Measurements from ENCODE around the gene RELA.

Gene RELA

DNA sequence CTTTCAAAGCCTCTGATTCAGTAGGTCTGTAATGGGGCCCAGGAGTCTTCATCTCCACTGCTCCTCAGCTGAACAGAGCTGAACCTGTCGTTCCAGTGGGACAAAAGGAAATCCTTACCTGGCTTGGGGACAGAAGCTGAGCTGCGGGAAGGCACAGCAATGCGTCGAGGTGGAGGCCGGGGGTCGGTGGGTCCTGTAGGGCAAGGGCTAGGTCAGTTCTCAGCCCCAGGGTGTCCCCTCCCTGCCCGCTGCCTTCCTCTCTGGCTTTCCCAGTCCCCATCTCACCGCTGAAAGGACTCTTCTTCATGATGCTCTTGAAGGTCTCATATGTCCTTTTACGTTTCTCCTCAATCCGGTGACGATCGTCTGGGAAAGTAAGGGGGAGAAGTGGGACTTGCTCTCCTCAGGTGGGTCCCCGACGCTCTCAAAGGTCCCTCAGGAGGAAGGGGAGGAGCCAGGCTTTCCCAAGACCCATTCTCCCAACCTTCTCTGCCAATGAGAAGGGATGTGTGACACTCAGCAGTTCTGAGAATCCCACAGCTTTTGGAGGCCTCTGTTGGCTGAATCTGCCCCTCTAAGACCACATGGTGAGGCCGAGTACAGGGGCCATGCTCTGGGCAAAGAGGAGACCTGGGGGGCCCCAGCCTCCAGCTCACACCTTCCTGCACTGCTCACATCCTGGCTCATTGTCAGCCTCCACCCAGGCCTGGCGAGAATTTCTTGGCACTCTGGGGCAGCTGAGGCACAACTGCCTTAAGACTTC, 7.0 kb downstream of the RELA start:
- H3K9me3 Mint-ChIP-seq: no peaks in the 10 kb centered on the region
- peak overlapping the region; percentile 87 for H3K27ac Mint-ChIP-seq
- no peaks in the 10 kb centered on the region for H3K27me3 Mint-ChIP-seq
- peaks cover 83% of the 10 kb centered on the region for H3K4me1 Mint-ChIP-seq (ENCODE audit: low read depth)
- H3K4me3 Mint-ChIP-seq: no peak overlapping the region
- DNase-seq: no peak
- peaks cover 89% of the 10 kb centered on the region for H3K36me3 Mint-ChIP-seq (ENCODE audit: low read depth)

DNA sequence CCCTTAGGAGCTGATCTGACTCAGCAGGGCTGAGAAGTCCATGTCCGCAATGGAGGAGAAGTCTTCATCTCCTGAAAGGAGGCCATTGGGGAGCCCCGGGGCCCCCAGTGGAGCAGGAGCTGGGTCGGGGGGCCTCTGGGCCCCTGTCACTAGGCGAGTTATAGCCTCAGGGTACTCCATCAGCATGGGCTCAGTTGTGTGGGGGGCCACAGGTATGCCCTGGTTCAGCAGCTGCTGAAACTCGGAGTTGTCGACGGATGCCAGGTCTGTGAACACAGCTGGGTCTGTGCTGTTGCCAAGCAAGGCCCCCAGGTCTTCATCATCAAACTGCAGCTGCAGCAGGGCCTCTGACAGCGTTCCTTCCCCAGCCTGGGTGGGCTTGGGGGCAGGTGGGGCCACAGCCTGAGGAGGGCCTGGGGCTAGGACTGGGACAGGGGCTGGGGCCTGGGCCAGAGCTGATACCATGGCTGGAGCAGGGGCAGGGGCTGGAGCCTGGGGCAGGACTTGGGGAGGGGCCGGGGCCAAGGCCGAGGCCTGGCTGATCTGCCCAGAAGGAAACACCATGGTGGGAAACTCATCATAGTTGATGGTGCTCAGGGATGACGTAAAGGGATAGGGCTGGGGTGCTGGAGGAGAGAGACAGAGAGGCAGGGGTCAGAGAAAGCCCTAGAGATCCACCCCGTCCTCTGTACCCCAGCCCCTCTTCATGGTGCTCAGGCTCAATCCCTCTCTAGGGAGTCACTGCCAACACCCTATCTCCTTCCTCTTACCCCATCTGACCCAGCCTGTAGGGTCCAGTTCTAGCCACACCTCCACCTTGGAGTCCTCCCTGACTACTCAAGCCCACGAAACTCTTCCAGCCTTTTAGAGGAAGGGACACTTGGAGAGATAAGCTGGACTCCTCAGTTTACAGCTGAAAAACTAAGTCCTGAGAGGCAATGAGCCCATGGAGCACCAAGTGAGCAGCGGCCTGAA, 8.1 kb downstream of the RELA start:
- no peak overlapping the region for H3K4me3 Mint-ChIP-seq

DNA sequence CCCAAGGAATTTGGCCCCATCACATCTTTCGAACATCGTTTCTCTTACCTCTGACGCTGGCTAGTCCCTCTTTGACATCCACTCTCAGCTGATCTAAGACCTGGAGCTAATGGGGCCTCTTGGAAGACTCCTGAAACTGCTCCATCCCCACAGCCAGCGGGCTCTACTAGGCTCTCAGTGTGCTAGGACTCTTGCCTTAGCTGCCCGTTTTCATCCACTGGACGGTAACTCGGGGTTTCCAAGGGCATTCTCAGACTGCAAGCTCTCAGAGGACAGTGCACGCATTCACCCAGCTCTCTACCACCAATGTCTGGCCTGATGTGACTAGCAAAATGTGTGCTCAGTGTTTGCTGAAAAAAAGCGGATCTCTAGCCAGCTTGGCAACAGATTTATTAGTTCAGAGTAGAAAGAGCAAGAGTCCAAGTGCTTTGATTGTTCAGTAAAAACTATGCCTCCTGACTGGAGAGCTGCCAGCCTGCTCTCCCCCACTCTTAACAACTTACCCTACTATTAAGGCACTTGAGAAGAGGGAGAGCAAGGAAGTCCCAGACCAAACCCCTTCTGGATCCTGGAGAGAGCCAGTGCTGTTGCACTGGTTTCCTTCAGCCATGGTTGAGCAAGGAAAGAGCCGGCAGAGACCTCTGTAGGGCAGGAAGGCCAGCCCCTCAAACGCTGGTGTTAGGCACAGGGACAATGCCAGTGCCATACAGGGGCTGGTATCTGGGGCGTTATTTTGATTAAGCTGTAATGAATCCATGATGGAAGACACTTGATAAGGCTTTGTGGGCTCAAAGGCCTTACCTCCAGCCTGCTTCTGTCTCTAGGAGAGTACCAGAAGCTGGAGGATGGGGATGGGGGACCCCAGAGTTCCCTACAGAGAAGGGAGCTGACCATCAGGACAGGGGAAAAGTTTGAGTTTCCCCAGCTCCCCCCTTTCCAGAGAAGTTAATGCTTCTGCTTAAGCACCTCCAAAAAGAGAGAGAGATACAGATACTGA, 9.2 kb downstream of the RELA start:
- peaks cover 64% of the 10 kb centered on the region for H3K4me1 Mint-ChIP-seq (ENCODE audit: low read depth)

More for the DNA sequence above, 8.1 kb downstream of the RELA start:
- H3K27me3 Mint-ChIP-seq: no peaks in the 10 kb centered on the region
- no peak for DNase-seq
- H3K27ac Mint-ChIP-seq: peak overlapping the region; percentile 97
- peaks cover 74% of the 10 kb centered on the region for H3K4me1 Mint-ChIP-seq (ENCODE audit: low read depth)
- H3K9me3 Mint-ChIP-seq: no peaks in the 10 kb centered on the region
- peaks cover 90% of the 10 kb centered on the region for H3K36me3 Mint-ChIP-seq (ENCODE audit: low read depth)

DNA sequence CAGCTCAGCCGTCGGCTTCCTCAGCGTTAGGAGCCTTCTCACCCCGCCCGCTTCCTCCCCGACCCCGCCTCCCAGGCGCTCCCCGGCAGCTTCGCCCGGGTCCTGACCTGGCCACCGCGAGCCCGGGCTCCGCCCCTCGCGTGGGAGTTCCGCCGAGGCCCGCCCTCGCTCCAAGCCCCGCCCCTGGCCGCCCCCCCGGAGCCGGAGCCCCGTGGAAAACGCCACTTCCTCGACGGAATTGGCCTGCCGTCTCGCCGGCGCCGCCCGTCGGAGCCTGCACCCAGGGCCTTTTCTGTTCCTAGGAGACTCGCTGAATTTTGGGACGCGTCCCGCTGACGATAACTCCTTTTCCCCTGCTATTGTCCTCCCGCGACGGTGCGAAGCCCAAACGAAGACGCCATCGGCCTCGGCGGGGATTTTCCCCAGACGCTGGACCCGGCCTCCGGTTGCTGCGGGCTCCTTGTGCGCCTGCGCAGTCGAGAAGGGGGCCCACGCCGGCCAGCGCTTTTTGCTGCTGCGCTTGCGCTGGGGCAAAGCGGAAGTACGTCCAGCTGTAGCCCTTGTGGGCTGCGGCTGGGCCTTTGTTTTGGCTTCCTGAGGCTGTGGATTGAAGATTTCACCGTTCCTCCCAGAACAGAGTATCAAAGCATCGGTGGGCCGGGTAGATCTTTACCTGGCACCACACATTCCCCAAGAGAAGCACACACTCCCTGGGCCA, 10.0 kb downstream of the RELA start:
- H3K27me3 Mint-ChIP-seq: no peaks in the 10 kb centered on the region
- no peaks in the 10 kb centered on the region for H3K9me3 Mint-ChIP-seq
- peak; percentile 99 for DNase-seq
- H3K4me3 Mint-ChIP-seq: peak overlapping the region; percentile 83
- H3K4me1 Mint-ChIP-seq (ENCODE audit: low read depth): peaks cover 59% of the 10 kb centered on the region
- peak overlapping the region; percentile 97 for H3K27ac Mint-ChIP-seq
- peaks cover 90% of the 10 kb centered on the region for H3K36me3 Mint-ChIP-seq (ENCODE audit: low read depth)

More for the DNA sequence above, 9.2 kb downstream of the RELA start:
- H3K27ac Mint-ChIP-seq: peak overlapping the region; percentile 97
- peaks cover 90% of the 10 kb centered on the region for H3K36me3 Mint-ChIP-seq (ENCODE audit: low read depth)
- H3K4me3 Mint-ChIP-seq: peak overlapping the region; percentile 83
- no peak for DNase-seq
- H3K9me3 Mint-ChIP-seq: no peaks in the 10 kb centered on the region
- no peaks in the 10 kb centered on the region for H3K27me3 Mint-ChIP-seq

DNA sequence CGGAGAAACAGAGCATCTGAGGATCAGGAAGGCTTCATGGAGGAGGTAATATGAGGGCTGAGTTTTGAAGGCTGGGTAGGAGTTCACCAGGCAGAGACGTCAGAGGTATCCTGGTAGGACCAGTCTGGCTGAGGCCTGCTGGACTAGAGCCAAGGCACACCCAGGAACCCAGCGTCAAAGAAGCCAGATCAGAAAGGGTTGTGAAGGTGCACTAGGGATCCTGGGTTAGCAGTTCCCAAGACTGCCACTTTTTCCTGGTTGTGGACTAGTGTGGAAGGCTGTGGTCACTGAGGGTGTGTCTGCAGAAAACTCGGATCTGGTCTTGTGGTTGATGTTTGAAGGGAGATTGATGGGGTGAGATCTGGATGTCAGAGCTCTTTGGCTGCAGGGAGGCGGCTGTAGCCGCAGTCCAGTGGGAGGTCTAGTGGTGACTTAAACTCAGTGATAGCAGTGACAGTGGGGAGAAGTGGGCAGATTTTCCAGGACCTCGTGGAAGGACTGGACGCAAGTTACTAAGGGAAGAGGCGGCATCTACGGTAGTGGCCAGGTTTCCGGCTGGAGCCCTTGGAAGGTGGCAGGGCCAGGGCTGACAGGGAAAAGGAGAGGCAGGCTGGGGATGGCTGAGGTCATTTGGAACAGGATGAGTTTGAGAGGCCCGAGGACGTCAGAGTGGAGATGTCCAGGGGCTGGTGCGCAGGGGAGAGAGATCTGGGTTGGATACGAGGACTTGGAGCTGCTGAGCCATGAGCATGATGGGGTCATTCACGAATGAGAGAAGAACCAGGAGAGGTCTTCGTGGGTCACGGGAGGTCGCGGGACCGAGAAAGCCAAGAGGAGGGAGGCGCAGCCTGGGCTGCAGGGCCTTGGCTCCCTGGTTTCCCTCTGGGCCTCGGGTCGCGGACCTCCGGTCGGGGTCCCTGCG, 10.9 kb downstream of the RELA start:
- peaks cover 51% of the 10 kb centered on the region for H3K4me1 Mint-ChIP-seq (ENCODE audit: low read depth)
- peak overlapping the region; percentile 88 for H3K27ac Mint-ChIP-seq
- H3K36me3 Mint-ChIP-seq (ENCODE audit: low read depth): peaks cover 83% of the 10 kb centered on the region
- no peak for DNase-seq
- H3K27me3 Mint-ChIP-seq: no peaks in the 10 kb centered on the region
- H3K4me3 Mint-ChIP-seq: peak overlapping the region; percentile 83
- H3K9me3 Mint-ChIP-seq: no peaks in the 10 kb centered on the region

DNA sequence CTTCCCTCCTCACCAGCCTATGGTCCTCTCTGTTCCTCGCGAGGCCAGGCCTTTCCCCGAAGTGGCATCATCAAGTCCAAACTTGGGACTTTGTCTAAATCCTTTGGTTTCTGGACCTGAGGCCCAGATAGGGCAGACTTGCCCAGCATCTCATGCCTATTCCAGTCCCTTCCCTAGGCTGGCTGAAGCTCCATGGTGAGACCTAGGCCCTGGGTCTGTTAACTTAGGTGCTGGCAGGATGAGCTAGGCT, 11.5 kb downstream of the RELA start:
- Mint-ChIP-seq H3K36me3 (ENCODE audit: low read depth) (peaks cover 77% of the 10 kb centered on the region), H3K4me3 (no peak overlapping the region), H3K27me3 (no peaks in the 10 kb centered on the region), H3K4me1 (ENCODE audit: low read depth) (peaks cover 47% of the 10 kb centered on the region), H3K9me3 (no peaks in the 10 kb centered on the region), H3K27ac (peak overlapping the region; percentile 10)
- DNase-seq: no peak

DNA sequence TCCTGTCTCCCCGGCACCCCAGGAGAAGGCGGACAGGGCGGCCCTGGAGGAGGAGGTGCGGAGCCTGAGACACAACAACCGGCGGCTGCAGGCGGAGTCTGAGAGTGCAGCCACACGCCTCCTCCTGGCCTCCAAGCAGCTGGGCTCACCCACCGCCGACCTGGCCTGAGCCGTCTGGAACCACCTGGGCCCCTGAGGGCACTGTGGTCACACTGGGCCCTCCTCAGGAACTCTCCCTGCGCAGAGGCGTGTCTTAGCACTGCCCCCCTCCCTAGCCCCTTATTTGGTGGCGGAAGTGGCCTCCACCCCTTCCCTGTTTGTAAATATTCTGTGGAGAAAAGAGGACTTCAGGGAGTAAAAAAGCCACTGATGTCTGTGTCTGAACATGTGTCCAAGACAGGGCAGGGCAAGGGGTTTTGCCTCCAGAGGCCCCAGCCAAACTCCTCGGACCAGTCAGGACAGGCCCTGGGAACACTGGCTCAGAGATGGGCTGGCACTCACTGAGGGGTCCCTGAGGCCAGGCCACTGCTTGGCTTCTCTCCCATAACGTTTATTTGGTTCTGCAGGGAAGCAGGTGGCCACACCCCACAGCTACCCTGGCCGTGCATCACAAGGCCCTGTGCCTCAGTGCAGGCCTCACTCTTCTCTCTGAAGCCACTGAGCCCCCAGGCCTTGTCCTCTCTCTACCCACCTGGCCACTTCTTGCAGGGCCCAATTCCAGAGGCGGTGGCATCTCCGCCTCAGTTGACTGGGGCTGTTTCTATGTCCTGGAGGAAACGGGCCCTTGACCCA, 12.0 kb downstream of the RELA start:
- Mint-ChIP-seq H3K36me3 (ENCODE audit: low read depth) (peaks cover 76% of the 10 kb centered on the region), H3K4me3 (no peak overlapping the region), H3K4me1 (ENCODE audit: low read depth) (peaks cover 41% of the 10 kb centered on the region)

DNA sequence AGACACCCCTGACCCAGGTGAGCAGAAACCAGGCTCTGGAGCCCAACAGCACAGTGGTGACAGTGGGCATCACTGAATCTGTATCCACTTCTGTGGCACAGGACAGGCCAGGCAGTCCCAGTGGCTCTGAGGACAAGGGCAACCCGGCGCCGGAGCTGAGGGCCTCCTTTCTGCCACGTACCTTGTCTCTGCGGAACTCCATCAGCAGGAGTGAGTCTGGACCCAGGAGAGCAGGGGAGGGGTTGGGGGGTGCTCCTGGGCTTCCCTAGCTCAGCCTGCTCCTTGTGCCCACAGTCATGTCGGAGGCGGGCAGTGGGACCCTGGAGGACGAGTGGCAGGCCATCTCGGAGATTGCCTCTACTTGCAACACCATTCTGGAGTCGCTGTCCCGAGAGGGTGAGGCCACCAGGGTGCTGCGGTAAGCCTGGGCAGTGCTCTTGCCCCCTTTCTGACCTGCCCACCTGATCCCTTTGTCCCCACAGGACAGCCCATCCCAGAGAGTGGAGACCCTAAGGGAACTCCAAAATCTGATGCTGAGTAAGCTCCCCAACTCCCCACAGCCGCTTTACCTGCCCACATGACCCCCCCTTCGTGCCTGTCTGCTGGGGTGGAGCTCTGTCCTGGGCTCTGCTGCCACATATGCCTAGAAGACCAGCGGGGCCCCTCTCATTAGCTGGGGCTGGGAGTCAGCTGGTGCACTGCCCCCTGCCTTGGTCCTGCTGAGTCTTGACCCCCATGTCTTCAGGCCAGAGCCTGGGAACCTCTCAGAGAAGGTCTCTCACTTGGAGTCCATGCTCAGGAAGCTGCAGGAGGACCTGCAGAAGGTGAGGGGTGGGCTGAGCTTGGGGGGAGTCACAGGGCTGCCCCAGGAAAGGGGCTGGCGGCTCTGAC, 12.8 kb downstream of the RELA start:
- H3K4me1 Mint-ChIP-seq (ENCODE audit: low read depth): peaks cover 36% of the 10 kb centered on the region
- H3K27ac Mint-ChIP-seq: peak overlapping the region; percentile 26
- peaks cover 76% of the 10 kb centered on the region for H3K36me3 Mint-ChIP-seq (ENCODE audit: low read depth)
- no peaks in the 10 kb centered on the region for H3K27me3 Mint-ChIP-seq
- H3K9me3 Mint-ChIP-seq: no peaks in the 10 kb centered on the region
- no peak for DNase-seq
- no peak overlapping the region for H3K4me3 Mint-ChIP-seq

More for the DNA sequence above, 12.0 kb downstream of the RELA start:
- no peaks in the 10 kb centered on the region for H3K27me3 Mint-ChIP-seq
- no peaks in the 10 kb centered on the region for H3K9me3 Mint-ChIP-seq
- no peak for DNase-seq
- H3K27ac Mint-ChIP-seq: peak overlapping the region; percentile 10

DNA sequence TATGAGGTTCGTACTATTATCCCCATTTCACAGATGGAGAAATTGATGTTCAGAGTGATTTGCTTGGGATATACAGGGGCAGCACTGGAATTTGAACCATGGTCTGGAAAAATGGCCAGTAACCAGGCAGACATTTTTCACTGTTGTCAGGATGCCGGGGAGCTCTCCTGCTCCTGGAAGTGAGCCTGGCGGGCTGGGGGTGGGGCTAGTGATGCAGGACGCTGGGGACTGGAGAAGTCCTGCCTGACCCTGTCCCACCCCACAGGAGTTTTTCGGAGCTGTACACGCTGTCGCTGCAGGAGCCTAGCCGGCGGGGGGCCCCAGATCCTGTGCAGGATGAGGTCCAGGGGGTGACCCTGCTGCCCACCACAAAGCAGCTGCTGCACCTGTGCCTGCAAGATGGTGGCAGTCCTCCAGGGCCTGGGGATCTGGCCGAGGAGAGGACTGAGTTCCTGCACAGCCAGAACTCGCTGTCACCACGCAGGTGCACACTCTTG, 13.7 kb downstream of the RELA start:
- Mint-ChIP-seq H3K27me3 (no peaks in the 10 kb centered on the region), H3K36me3 (ENCODE audit: low read depth) (peaks cover 79% of the 10 kb centered on the region), H3K27ac (peak overlapping the region; percentile 50), H3K4me1 (ENCODE audit: low read depth) (peaks cover 37% of the 10 kb centered on the region), H3K9me3 (no peaks in the 10 kb centered on the region), H3K4me3 (no peak overlapping the region)
- no peak for DNase-seq

DNA sequence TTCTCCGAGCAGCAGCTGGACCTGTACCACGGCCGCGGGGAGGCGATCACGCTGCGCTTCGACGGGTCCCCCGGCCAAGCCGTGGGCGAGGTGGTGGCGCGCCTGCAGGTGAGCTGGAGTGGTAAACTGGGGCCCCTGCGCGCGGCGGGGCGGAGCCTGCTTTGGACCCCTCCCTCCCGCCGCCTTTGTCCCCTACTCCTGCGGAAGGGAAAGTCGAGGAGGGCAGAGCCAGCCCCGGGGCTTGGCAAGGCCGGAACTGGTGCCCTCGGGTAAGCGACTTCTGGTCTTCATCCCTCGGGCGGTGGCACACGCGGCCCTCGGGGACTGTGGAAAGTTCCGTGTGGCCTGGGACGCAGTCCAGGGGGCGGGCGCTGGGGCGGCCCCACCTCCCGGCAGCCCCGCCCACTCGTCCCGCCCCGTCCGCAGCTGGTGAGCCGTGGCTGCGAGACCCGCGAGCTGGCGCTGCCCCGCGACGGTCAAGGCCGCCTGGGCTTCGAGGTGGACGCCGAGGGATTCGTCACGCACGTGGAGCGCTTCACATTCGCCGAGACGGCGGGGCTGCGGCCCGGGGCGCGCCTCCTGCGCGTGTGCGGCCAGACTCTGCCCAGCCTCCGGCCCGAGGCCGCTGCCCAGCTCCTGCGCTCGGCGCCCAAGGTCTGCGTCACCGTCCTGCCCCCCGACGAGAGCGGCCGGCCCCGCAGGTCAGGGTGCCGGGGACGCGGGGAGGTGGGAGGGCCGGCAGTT, 15.6 kb downstream of the RELA start:
- DNase-seq: no peak
- no peak overlapping the region for H3K4me3 Mint-ChIP-seq
- H3K27me3 Mint-ChIP-seq: no peaks in the 10 kb centered on the region
- H3K9me3 Mint-ChIP-seq: no peaks in the 10 kb centered on the region
- peaks cover 34% of the 10 kb centered on the region for H3K4me1 Mint-ChIP-seq (ENCODE audit: low read depth)
- H3K27ac Mint-ChIP-seq: no peak overlapping the region
- peaks cover 82% of the 10 kb centered on the region for H3K36me3 Mint-ChIP-seq (ENCODE audit: low read depth)
